Cardiac muscle cell (in vitro differentiated cells and primary cell): ENCODE results near the gene ATP1B3. TPM values are rescaled to one million over a fixed set of nuclear protein-coding genes. Genes with fewer than 3 reads are reported as not detected.

Experiments used
- DNase-seq, 2 donors: peaks; one replicate each; pipeline versions ENCODE4 v3.0.0 to v3.0.0-alpha.2; 2010 to 2017; ENCODE audit warnings: low read depth in 1 of 2, low spot score in 1 of 2
- H3K27ac ChIP-seq: fragments of 200-600 bp; sonication (generic); 2 replicates; pipeline ENCODE4 v1.5.1; 2016
- H3K27me3 ChIP-seq: fragments of 200-600 bp; sonication (generic); 2 replicates; pipeline ENCODE4 v1.6.0; 2016; ENCODE audit warnings: control low read depth
- H3K36me3 ChIP-seq: fragments of 200-600 bp; sonication (generic); 2 replicates; pipeline ENCODE4 v1.5.1; 2016; ENCODE audit warnings: control low read depth
- H3K4me1 ChIP-seq: fragments of 200-600 bp; sonication (generic); 2 replicates; pipeline ENCODE4 v1.8.1; 2017; ENCODE audit warnings: low read depth, mild to moderate bottlenecking, mixed run types
- H3K4me3 ChIP-seq: fragments of 200-600 bp; sonication (generic); 2 replicates; pipeline ENCODE4 v1.5.1; 2016; ENCODE audit warnings: mild to moderate bottlenecking
- H3K9me3 ChIP-seq: fragments of 200-600 bp; sonication (generic); 2 replicates; pipeline ENCODE4 v1.5.1; 2017; ENCODE audit warnings: low read depth, mild to moderate bottlenecking, control low read depth
- CTCF ChIP-seq: IDR thresholded peaks from 2 replicates; pipeline ENCODE4 v1.5.1; 2012; ENCODE audit warnings: low read depth, mild to moderate bottlenecking, low read length
- polyA plus RNA-seq: library from polyadenylated mRNA; unstranded; fragments of >200 nt; fragmentation: Nextera tagmentation; extraction: Ambion mirVana; gene quantifications from 2 replicates; pipeline ENCODE4 v1.2.1, GENCODE V29; 2016
- total RNA-seq: library from RNA; depleted of rRNA; stranded (reverse); fragments of >200 nt; gene quantifications from 2 replicates; pipeline ENCODE4 v1.2.3, GENCODE V29; 2016

ATP1B3 gene
- total and polyA plus RNA-seq, 2 experiments from 2014 or later: 25.1 to 148 TPM

GRCh38 chr3:141895731-141896130 is 19.3 kb downstream of the ATP1B3 start:
- H3K4me1 ChIP-seq: no peaks in the 10 kb centered on the region
- TF ChIP-seq CTCF: no peak
- no peaks in the 10 kb centered on the region for H3K27me3 ChIP-seq
- no peaks in the 10 kb centered on the region for H3K36me3 ChIP-seq
- no peak overlapping the region for H3K4me3 ChIP-seq
- DNase-seq: no peak
- H3K27ac ChIP-seq: no peak overlapping the region
- no peaks in the 10 kb centered on the region for H3K9me3 ChIP-seq

GRCh38 chr3:141898908-141899307 is 22.5 kb downstream of the ATP1B3 start:
- Histone ChIP-seq H3K9me3 (no peaks in the 10 kb centered on the region), H3K36me3 (no peaks in the 10 kb centered on the region), H3K4me3 (no peak overlapping the region), H3K27ac (no peak overlapping the region), H3K4me1 (no peaks in the 10 kb centered on the region), H3K27me3 (no peaks in the 10 kb centered on the region)
- TF ChIP-seq CTCF: no peak
- DNase-seq: no peak

GRCh38 chr3:141900343-141900742 is 23.9 kb downstream of the ATP1B3 start:
- Histone ChIP-seq H3K9me3 (no peaks in the 10 kb centered on the region), H3K27ac (no peak overlapping the region), H3K27me3 (no peaks in the 10 kb centered on the region), H3K36me3 (no peaks in the 10 kb centered on the region), H3K4me1 (no peaks in the 10 kb centered on the region), H3K4me3 (no peak overlapping the region)
- DNase-seq: no peak
- TF ChIP-seq CTCF: no peak

- DNase-seq: no peak
- H3K27me3 ChIP-seq: no peaks in the 10 kb centered on the region
- H3K36me3 ChIP-seq: peaks cover 9% of the 10 kb centered on the region
- no peaks in the 10 kb centered on the region for H3K4me1 ChIP-seq
- H3K4me3 ChIP-seq: no peak overlapping the region
- H3K27ac ChIP-seq: no peak overlapping the region
- no peak for TF ChIP-seq CTCF
- H3K9me3 ChIP-seq: no peaks in the 10 kb centered on the region
Observed at GRCh38 chr3:141901914-141902313, 25.5 kb downstream of the ATP1B3 start.

GRCh38 chr3:141904203-141904602 is 27.8 kb downstream of the ATP1B3 start:
- peaks cover 20% of the 10 kb centered on the region for H3K36me3 ChIP-seq
- H3K4me1 ChIP-seq: no peaks in the 10 kb centered on the region
- no peak overlapping the region for H3K4me3 ChIP-seq
- H3K9me3 ChIP-seq: no peaks in the 10 kb centered on the region
- no peak for DNase-seq
- no peaks in the 10 kb centered on the region for H3K27me3 ChIP-seq
- H3K27ac ChIP-seq: no peak overlapping the region
- no peak for TF ChIP-seq CTCF

GRCh38 chr3:141905129-141905528 is 28.7 kb downstream of the ATP1B3 start:
- Histone ChIP-seq H3K9me3 (no peaks in the 10 kb centered on the region), H3K27ac (no peak overlapping the region), H3K27me3 (no peaks in the 10 kb centered on the region), H3K36me3 (peaks cover 20% of the 10 kb centered on the region), H3K4me3 (no peak overlapping the region), H3K4me1 (no peaks in the 10 kb centered on the region)
- no peak for TF ChIP-seq CTCF
- peak in 1 of 2 donors; percentile 50 for DNase-seq
